ENCODE measurements around the gene SLC9A1. TPM values are rescaled to one million over a fixed set of nuclear protein-coding genes. Genes with fewer than 3 reads are reported as not detected.
A peak's percentile ranks its signal among the peaks of the same experiment; 100 is the strongest.

Gene SLC9A1
- total RNA-seq, 1 donor from 2014 or later: 1.4 TPM

- DNase-seq (ENCODE audit: low spot score): no peak
Observed at GRCh38 chr1:27150641-27151040, 4.3 kb downstream of the SLC9A1 start.

GRCh38 chr1:27150183-27150582 is 4.7 kb downstream of the SLC9A1 start:
- DNase-seq (ENCODE audit: low spot score): no peak

DNA sequence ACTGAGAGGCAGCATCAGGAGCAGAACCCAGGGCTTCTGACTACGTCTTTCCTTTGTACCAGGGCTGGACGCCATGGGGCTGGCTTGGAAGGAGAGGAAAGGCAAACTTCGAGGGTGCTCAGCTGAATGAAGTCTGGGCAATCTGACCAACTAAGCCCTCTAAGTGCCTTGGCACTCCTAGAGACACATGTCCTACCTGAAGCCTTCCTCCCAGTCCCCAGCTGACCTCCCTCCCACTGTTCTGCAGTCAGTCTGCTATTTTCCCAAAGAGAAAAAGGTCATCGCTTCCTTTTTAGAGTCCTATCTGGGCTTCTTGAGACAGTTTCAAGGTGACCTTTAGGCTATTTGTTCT is 5.2 kb downstream of the SLC9A1 start:
- DNase-seq (ENCODE audit: low spot score): no peak

DNA sequence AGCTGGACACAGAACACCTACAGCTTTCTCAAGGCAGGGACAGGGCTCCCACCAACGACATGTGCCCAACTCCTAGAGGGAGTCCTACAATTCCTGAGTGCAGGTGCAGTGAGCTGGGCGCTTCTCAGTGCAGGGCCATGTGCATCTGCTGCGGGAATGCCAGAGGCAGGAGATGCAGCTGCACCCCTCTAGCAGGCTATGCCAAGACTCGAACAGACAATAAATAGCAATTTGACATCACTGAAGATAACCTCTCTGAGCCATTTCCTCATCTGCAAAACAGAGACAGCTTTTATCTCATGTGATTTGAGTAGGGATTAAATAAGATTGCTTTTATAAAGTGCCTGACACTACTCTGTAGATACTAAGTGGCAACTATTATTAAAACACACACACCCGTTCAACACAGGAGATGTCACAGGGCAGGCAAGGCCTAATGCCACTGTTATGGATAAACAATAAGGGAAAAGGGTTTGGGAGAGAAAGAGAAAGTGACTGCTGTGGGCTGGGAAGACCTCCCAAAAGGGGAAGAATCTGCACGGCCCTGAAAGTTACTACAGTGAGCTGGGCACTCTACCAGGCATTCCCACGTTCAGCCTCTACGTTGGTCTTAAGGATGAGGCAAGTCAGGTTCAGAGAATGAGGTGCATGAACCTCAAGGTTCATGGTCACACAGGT is 5.7 kb downstream of the SLC9A1 start:
- no peak for DNase-seq (ENCODE audit: low spot score)

- no peak for DNase-seq (ENCODE audit: low spot score)
Observed at GRCh38 chr1:27148591-27148990, 6.3 kb downstream of the SLC9A1 start.

GRCh38 chr1:27147842-27148518 is 6.9 kb downstream of the SLC9A1 start:
- DNase-seq (ENCODE audit: low spot score): no peak

- DNase-seq (ENCODE audit: low spot score): peak; percentile 94
Observed at GRCh38 chr1:27145934-27146354, 9.0 kb downstream of the SLC9A1 start.

DNA sequence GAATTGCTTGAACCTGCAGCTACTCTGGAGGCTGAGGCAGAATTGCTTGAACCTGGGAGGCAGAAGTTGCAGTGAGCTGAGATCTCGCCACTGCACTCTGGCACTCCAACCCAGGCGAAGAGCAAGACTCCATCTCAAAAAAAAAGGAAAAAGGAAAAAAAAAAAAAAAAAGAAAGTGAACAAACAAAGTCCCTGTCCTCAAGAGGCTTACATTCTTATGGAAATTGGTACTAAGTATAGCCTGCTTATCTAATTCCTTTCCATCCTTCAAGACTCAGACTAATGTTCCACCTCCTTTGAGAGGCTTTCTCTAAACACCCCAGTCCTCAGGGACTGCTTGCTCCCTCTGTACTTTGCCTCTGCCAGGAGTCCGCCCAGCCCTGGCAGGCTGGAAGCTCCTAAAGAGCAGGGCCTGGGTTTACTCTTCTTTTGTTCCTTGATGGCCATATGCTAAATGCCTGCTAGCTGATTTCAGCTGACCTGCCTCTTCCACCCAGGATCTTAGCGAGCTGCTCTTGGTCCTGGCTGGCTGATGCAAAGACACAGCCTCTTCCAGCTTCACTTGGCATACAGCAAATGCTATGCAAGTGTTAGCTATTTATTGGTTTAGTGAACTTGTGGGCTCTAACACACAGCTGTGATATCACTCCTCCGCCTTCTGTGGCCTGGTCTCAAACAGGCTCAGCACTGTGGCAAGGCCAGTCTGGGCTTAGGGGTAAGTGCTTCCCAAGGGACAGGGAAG is 9.8 kb downstream of the SLC9A1 start:
- DNase-seq (ENCODE audit: low spot score): peak; percentile 94

- no peak for DNase-seq (ENCODE audit: low spot score)
Observed at GRCh38 chr1:27144049-27144748, 10.7 kb downstream of the SLC9A1 start.

- DNase-seq (ENCODE audit: low spot score): peak; percentile 81
Observed at GRCh38 chr1:27143401-27143800, 11.5 kb downstream of the SLC9A1 start.

- DNase-seq (ENCODE audit: low spot score): no peak
Observed at GRCh38 chr1:27142464-27142863, 12.5 kb downstream of the SLC9A1 start.

- no peak for DNase-seq (ENCODE audit: low spot score)
Observed at GRCh38 chr1:27141266-27142003, 13.5 kb downstream of the SLC9A1 start.

DNA sequence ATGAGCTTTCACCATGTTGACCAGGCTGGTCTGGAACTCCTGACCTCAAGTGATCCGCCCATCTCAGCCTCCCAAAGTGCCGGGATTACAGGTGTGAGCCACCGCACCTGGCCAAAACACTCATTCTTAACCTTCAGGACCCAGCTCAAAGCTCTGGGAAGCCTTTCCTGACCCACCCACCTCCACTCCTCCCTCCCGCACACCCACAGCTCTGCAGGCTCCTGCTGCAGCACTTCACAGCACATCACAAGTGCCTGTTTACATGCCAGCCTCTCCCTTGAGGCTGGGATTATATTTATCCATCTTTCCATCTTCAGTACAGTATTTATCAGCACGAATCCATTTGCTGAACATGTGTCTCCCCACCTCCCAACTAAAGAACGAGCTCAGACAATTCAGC is 14.9 kb downstream of the SLC9A1 start:
- no peak for DNase-seq (ENCODE audit: low spot score)

DNA sequence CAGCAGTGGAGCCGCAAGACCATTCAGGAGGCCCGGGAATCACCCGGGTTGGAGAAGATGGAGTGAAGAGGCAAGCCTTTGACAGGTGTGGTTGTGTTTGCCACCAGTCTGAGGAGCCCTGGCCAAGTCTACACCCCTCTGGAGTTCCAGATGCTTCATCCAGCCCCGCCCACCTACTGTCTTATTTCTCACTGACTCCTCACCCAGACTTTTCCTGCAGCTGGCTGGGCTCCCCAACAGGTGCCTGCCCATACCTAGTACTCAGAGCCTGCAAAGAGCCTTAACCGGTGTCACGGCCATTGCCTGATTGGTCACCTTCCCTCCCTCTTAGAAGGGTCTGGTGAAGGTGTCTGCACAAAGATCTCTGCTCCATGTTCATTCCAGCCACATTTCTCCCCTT is 16.0 kb downstream of the SLC9A1 start:
- DNase-seq (ENCODE audit: low spot score): no peak

DNA sequence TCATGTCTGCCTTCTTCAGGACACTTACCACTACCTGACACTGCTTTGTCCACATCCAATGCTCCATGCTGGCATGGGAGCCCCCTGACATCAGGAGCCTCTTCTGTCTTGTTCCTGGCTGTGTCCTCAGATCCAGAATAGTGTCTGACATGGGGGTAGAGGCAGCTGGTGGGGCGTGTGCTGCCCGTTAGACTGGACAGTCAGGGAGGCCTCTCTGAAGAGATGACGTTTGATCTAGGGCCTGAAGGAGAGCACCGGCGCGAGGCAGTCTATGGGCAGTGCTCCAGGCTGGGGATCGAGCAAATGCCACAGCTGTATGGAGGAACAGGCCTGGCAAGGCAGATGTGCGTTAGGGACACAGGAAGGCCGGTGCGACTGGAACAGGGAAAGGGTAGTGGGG is 16.6 kb downstream of the SLC9A1 start:
- DNase-seq (ENCODE audit: low spot score): no peak

DNA sequence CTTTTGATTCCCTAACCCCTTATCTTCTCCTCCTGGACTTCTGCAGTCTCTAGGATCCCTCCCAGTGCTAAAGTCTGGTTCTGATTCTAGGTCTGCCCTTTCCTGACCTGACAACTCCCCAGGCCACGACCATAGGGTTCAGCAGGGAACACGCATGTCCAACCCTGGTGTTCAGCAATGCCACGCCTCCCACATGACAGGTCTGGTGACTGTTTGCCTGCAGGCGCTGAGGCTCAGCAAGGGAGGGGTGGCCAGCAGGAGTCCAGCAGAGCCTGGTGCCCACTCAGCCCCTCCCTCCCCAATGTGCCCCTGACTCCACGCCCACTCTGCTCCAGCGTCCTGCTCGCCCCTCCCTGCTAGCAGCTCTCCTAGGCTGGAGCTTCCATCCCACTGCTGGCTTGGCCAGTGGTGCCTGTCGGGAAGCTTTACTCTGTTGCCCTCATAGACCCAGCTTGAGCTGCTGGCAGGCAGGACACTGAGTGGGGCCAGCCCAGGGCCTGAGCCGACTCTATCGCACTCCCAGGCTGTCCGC is 17.3 kb downstream of the SLC9A1 start:
- peak; percentile 82 for DNase-seq (ENCODE audit: low spot score)

GRCh38 chr1:27136998-27137542 is 17.9 kb downstream of the SLC9A1 start:
- no peak for DNase-seq (ENCODE audit: low spot score)

DNA sequence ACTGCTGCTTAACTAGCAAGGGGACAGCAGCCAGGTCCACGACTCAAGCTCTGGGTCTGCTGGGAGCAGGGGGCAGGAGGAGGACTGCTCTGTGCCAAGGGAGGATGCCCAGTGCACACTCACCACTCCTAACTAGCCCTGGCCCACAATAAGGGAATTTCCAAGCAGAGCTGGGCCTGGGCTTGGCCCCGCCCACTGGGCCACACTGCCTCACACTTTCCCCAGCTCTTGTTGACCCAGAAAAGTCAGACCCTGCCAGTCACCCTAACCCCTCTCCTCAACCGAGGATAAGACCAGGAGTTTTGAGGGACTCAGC is 18.7 kb downstream of the SLC9A1 start:
- no peak for DNase-seq (ENCODE audit: low spot score)

GRCh38 chr1:27135541-27136235 is 19.2 kb downstream of the SLC9A1 start:
- no peak for DNase-seq (ENCODE audit: low spot score)

- DNase-seq (ENCODE audit: low spot score): no peak
Observed at GRCh38 chr1:27133991-27134390, 20.9 kb downstream of the SLC9A1 start.

All from umbilical cord (tissue), 2 donors.